ENCODE measurements around the gene APOLD1. TPM values are rescaled to one million over a fixed set of nuclear protein-coding genes. Genes with fewer than 3 reads are reported as not detected.

The APOLD1 gene
- total and polyA plus RNA-seq, 8 donors = 7.3 to 14.1 (median 10.2) TPM

DNA sequence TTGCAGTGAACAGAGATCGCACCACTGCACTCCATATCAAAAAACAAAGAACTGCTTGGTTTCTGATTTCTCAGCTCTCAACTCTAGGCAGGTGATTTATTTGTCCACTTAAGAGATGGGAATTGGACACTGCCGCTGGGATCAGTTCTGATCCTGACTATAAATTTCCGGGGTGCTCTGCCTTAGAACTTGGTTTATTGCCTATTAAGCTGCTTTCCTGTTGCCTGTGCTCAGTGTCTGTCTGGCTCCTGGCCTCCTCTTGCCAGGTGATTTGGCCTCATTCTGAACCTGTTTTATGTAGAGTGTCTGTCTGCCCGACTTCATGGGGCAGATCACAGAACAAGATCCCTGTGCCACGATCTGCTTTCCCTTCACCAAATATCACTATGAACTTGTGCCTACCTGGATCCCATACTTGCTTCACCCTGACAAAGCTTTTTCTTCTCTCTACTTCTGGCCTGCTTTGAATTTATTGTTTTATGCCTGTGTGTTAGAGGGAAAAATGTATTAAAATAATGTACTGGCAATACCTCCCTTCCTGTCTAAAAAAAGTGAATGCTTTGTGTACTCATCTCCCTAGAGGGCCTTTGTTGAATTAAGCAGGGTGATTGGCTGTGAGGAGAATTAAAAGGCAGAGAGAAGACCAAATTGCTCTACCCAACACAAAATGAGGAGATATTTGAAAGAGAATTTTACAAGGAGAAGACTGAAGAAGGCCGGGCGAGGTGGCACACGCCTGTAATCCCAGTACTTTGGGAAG lies 40.7 kb upstream of the APOLD1 start:
- Histone ChIP-seq H3K27ac (no peak overlapping the region), H3K9me3 (no peaks in the 10 kb centered on the region), H3K36me3 (no peaks in the 10 kb centered on the region), H3K4me3 (no peak overlapping the region), H3K4me1 (peaks cover 0 to 5% of the 10 kb centered on the region in 2 donors), H3K27me3 (no peaks in the 10 kb centered on the region)
- ATAC-seq = no peak
- TF ChIP-seq, protein P1, sequence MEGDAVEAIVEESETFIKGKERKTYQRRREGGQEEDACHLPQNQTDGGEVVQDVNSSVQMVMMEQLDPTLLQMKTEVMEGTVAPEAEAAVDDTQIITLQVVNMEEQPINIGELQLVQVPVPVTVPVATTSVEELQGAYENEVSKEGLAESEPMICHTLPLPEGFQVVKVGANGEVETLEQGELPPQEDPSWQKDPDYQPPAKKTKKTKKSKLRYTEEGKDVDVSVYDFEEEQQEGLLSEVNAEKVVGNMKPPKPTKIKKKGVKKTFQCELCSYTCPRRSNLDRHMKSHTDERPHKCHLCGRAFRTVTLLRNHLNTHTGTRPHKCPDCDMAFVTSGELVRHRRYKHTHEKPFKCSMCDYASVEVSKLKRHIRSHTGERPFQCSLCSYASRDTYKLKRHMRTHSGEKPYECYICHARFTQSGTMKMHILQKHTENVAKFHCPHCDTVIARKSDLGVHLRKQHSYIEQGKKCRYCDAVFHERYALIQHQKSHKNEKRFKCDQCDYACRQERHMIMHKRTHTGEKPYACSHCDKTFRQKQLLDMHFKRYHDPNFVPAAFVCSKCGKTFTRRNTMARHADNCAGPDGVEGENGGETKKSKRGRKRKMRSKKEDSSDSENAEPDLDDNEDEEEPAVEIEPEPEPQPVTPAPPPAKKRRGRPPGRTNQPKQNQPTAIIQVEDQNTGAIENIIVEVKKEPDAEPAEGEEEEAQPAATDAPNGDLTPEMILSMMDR (IDR thresholded peaks at IDR 0.05) = no peak
- no peak for DNase-seq
- intact Hi-C loops (cut with DNase I) = no loop called here

DNA sequence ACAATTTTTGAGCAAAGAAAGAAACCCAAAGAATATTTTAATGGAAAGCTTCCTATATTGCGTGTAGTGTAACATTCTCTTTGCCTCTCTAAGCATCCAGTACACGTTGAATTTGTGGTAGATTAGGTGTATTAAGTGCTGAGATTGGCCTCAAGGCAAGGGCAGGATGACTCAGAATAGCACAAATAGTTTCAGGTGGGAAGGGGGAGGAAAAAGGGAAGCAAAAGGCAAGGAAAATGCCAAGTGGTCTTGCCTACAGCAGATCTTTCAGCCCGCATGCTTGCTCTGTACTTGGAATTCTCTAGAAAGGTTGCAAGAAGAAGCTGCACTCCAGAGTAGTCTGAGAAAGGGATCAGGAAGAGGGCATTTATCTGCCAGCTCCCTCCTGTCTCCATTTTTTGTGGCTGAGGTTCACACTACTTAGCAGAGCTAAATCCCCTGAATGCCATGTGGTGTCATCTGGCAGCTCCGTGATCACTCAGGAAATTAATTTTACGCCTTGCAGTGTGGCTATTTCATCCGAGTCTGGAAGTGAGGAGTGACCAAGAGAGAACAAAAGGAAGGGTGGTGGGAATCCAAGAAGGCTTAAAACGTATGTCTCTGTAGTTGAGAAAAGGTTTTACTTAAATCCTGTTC lies 39.8 kb upstream of the APOLD1 start:
- no peaks in the 10 kb centered on the region for H3K36me3 ChIP-seq

DNA sequence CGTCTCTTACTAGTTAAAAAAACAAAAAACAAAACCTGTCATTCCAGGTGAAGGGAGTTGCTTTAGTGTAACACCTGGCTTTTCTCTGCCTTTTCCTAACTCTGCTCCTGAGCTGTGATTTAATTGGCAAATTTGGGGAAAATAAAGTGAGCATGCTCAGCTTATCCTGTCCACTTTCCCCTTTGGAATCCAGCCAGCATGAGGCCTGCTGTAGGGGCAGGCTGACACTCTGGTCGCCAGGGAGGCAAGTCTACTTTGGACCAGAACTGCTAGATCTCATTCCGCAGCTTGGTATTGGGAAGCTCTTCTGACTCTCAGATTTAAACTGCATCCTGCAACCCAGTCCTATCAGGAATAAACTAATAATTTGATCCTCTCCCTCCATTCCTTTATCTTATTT lies 38.2 kb upstream of the APOLD1 start:
- H3K4me1 ChIP-seq = no peaks in the 10 kb centered on the region
- TF ChIP-seq, protein P1 (IDR thresholded peaks at IDR 0.05) = no peak
- ATAC-seq (no peak), DNase-seq (peak in 1 of 4 donors; percentile 41)
- intact Hi-C loops (cut with DNase I) = no loop called here
- H3K36me3 ChIP-seq = no peaks in the 10 kb centered on the region
- no peak overlapping the region for H3K4me3 ChIP-seq
- H3K27me3 ChIP-seq = no peaks in the 10 kb centered on the region
- no peak overlapping the region for H3K27ac ChIP-seq
- no peaks in the 10 kb centered on the region for H3K9me3 ChIP-seq

More for the DNA sequence above, 39.8 kb upstream of the APOLD1 start:
- TF ChIP-seq, protein P1 (IDR thresholded peaks at IDR 0.05) = no peak
- Histone ChIP-seq H3K27ac (no peak overlapping the region), H3K9me3 (no peaks in the 10 kb centered on the region), H3K4me3 (no peak overlapping the region), H3K4me1 (peaks cover 0 to 5% of the 10 kb centered on the region in 2 donors), H3K27me3 (no peaks in the 10 kb centered on the region)
- intact Hi-C loops (cut with DNase I) = no loop called here
- ATAC-seq (no peak), DNase-seq (no peak)

DNA sequence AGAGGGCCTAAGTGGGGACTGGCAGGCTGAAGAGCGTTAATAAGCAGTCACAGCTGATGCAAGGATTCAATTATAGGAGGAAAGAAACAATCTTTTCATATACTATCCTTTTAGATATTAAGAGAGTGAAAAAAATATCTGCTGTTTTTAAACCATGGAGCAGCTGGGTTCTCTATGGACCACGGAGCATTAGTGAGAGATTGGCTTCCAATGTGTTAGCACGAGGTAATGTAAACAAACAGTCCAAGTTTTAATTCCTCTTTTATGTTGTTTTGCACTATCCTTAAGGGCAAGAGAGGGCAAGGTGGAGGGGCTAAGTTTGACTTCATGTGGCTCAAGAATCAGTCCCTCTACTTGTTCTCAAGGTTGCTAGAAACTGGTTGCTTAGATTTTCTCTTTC lies 37.4 kb upstream of the APOLD1 start:
- H3K4me3 ChIP-seq = no peak overlapping the region
- H3K4me1 ChIP-seq = no peaks in the 10 kb centered on the region
- TF ChIP-seq, protein P1 (IDR thresholded peaks at IDR 0.05) = no peak
- intact Hi-C loops (cut with DNase I) = no loop called here
- H3K27me3 ChIP-seq = no peaks in the 10 kb centered on the region
- DNase-seq (no peak), ATAC-seq (no peak)
- no peak overlapping the region for H3K27ac ChIP-seq
- H3K9me3 ChIP-seq = no peaks in the 10 kb centered on the region
- H3K36me3 ChIP-seq = no peaks in the 10 kb centered on the region

DNA sequence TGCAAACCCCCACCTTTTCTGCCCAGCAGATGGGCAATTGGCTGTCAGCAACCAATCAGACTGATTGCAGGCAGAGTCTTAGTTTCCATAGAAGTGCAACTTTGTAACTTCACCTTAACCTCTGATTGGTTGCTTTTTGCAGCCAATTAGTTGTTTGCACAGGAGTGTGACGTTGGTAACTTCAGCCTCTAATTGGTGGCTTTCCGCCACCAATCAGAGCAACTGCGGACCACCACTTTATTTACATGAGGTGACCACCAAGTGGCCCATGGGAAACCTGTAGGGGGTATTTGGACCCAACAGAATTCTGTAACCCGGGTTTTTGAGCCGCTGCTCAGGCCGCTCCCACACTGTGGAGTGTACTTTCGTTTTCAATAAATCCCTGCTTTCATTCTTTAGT lies 36.0 kb upstream of the APOLD1 start:
- Histone ChIP-seq H3K9me3 (no peaks in the 10 kb centered on the region), H3K36me3 (no peaks in the 10 kb centered on the region), H3K4me3 (no peak overlapping the region), H3K27ac (no peak overlapping the region), H3K27me3 (no peaks in the 10 kb centered on the region), H3K4me1 (no peaks in the 10 kb centered on the region)
- intact Hi-C loops (cut with DNase I) = no loop called here
- DNase-seq = no peak
- ATAC-seq = no peak
- TF ChIP-seq, protein P1 (IDR thresholded peaks at IDR 0.05) = no peak

All from left lung (tissue), 10 donors.